ENCODE measurements around the gene KCNQ1OT1.

Gene KCNQ1OT1

DNA sequence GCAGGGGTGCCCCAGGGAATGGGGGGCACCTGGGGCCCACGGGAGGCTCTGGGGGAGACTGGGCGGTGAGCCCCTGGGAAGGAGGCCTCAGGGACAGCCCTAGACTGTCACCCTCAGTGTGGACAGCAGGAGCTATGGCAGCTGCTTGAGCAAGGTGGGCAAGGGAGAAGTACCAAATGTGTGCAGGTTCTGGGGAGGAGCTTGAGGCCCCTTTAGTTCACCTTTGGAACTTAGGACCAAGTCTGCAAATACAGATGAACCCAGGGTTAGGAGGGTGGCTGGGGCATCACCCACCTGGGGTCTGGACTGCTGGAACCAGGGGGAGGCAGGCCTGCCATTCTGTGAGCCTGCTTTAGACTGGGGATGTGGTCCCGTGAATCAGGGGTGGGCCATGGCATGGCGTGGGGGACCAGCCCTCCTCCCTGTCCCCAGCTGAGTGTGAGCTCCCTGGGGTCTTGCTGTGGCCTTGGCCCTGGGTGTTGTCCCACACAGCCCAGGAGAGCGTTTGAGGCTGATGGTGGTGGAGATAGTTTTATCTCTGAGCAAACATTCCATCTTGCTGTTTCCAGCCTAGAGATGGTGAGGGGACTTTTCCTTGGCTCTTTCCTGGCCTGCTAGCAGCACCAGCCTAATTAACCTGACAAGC, 132.6 kb downstream of the KCNQ1OT1 start:
- DNase-seq, result no peak

DNA sequence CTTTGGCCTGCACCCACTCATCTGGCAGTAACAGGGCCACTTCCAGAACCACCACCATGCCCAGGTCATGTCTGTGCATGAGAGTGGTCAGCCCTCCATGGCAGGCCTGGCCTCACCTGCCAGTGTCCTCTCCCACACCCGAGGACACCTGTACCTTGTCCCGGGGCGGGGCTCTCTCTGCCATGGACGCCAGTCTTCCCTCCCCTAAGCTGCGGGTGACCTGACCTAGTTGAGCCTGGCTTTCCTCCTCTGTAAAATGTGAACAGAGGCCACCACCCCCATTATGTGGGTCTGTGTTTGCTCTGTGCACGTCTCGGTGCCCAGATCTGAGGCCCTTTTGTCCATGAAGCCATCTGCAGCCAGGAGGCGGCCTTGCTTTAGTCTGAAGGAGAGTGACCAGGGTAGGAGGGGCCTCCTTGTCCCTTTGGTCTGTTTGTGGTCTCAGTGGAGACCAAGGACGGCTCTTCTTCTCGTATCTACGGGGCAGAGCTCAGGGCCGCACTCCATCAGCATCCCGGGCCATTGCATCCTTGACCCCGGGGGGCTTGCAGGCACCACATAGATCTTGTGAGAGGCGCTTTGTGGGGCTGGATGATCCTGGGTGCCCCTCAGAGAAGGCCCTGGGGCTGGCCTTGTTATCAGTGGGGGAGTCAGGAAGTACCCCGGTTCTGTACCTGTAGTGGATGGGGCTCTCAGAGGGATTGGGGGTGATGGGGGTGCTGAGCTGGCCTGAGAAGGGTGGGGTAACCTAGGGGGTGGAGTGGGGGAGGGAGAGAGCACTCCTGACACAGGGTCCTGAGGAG, 133.4 kb downstream of the KCNQ1OT1 start:
- no peak for DNase-seq

- DNase-seq, result no peak
Observed at GRCh38 chr11:2565447-2566222, 134.2 kb downstream of the KCNQ1OT1 start.

- DNase-seq, result no peak
Observed at GRCh38 chr11:2564588-2565425, 135.0 kb downstream of the KCNQ1OT1 start.

DNA sequence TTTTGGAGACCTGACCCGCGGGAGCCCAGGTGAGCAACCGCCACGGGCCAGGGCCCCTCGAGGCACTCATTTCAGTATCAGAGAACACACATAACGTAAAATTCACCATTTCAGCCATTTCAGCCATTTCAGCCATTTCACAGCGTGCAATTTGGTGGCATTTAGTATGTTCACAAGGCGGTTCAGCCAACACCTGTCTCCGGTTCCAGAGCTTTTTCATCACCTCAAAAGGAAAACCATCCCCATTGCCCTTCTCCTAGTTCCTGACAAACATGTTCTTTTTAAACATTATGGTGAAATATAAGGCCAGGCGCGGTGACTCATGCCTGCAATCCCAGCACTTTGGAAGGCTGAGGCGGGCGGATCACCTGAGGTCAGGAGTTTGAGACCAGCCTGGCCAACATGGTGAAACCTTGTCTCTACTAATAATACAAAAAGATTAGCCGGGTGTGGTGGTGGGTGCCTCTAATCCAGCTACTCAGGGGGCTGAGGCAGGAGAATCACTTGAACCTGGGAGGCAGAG, 135.7 kb downstream of the KCNQ1OT1 start:
- no peak for DNase-seq

DNA sequence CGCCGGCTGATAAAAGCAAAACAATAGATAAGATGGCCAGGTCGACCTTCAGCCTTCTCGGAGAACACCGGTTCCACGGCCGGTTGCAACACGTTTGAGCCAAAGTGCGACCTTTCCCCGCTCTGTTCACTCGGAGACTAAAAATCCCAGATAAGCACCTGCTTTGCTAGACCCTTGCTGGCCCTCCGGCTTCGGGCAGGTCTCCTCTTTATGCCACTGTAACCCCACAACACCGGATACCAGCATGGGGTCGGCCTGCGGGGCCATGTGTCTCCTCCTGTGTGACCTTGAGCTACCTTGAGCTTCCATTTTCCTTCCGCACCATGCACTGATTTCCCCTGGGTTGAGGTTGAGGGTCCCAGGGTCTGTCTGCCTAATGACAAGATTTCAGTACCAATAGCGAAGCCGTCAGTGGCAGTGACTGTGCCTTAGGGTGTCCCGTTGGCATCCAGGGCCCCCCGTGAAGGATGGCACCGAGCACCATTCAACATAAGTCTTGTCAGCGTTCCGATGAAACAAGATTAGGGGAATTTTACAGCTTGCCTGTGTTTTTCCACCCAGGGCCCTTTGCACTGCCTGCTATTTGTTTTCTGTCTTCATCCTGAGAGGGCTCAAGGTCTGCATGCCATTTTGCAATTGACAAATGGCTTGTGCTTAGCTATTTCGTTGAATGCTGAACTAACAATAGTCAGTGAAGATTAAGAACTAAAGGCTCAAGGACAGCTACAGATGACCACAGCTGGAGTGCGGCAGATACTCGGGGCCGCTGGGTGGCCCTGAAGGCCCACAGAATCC, 136.4 kb downstream of the KCNQ1OT1 start:
- no peak for DNase-seq

DNA sequence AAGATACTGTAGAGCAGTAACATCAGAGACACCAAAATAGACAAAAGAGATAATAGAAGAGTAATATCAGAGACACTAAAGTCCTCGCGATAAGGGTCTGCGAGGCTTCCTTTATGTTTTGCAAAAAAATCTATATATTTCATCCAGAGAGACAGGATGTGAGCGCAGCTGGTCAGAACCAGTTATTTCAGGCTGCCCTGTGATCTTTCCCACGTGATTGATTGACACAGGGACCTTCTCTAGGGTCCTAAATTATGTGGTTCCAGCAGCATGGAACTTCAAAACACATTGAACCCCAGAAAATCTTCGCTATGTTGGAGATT, 136.9 kb downstream of the KCNQ1OT1 start:
- no peak for DNase-seq

GRCh38 chr11:2561696-2562581, 137.9 kb downstream of the KCNQ1OT1 start:
- no peak for DNase-seq

- DNase-seq, result no peak
Observed at GRCh38 chr11:2559527-2560311, 140.1 kb downstream of the KCNQ1OT1 start.

- DNase-seq, result no peak
Observed at GRCh38 chr11:2558861-2559526, 140.8 kb downstream of the KCNQ1OT1 start.

DNA sequence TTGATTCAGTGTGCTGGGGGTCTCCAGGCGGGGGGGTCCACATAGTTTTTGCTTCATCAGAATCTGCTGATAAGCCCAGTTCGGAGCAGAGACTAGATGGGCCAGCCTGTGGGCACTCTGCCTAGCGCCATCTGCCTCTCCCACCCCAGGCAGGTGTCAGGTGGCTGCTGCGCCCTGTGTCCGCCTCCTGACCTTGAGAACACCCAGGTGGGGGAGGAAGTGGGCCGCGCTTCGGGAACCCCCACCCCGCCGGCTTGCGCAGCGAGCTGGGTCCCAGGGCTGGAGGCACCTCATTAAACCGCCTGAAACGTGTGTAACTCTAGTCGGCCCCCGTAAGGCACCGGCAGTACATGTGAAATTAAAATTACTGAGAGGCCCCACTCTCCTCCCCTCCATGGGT, 141.4 kb downstream of the KCNQ1OT1 start:
- no peak for DNase-seq
